Vein endothelial cell (primary cell): ENCODE results near the gene MPZL2. TPM values are rescaled to one million over a fixed set of nuclear protein-coding genes. Genes with fewer than 3 reads are reported as not detected.

Experiments
- small RNA-seq: library from RNA; depleted of rRNA; stranded (forward); fragments of <200 nt; gene quantifications from one replicate; pipeline ENCODE3, GENCODE V24; 2012
- total RNA-seq: library from RNA; depleted of rRNA; stranded (reverse); fragments of >200 nt; gene quantifications from 2 replicates; pipeline ENCODE4 v1.2.3, GENCODE V29; 2012

Gene MPZL2
- 25.8 and 42.1 TPM in 2 replicates for total RNA-seq

GRCh38 chr11:118263695-118264568 lies at the start of gene MPZL2:
Gene MPZL2 (minus strand): TSS chr11:118264297. CDS start chr11:118264153, 144 bp downstream.

GRCh38 chr11:118304568-118305248 lies 40.6 kb upstream of the MPZL2 start, which contains the start of gene CD3E:
Gene CD3E (plus strand): TSS chr11:118304730. CDS start chr11:118304953, 223 bp downstream.

GRCh38 chr11:118251858-118252652 lies 12.0 kb downstream of the MPZL2 start, which contains the start of gene MPZL3:
Gene MPZL3 (minus strand): TSS chr11:118252365. CDS start chr11:118252294, 71 bp downstream.

GRCh38 chr11:118224511-118225188 lies 39.4 kb downstream of the MPZL2 start, which contains the start of gene JAML:
Gene JAML (minus strand): TSS chr11:118225011. CDS start chr11:118214866, 10,145 bp downstream.

Small RNA genes within 50 kb of the gene (small RNA-seq; reads per million reads assigned to genes)
- gene HSPE1P18: not detected

Other genes with a start within 250 kb of the MPZL2 start
- not detected in 2 replicates for gene TMPRSS4, start 187.2 kb downstream of the MPZL2 start, total RNA-seq
- gene SMIM35, start 177.3 kb downstream of the MPZL2 start, total RNA-seq: not detected in 2 replicates
- gene SCN4B, start 111.5 kb downstream of the MPZL2 start, total RNA-seq: under 0.01 TPM in 2 replicates
- gene SCN2B, start 87.7 kb downstream of the MPZL2 start, total RNA-seq: under 0.01 TPM in 1 of 2 replicates, not detected in the other
- gene JAML, start 39.3 kb downstream of the MPZL2 start, total RNA-seq: 0.65 TPM in 1 of 2 replicates, not detected in the other
- gene MPZL3, start 11.9 kb downstream of the MPZL2 start, total RNA-seq: 10.7 and 15.4 TPM in 2 replicates
- gene CD3E, start 40.4 kb upstream of the MPZL2 start, total RNA-seq: 0.33 TPM in 1 of 2 replicates, not detected in the other
- gene CD3D, start 78.4 kb upstream of the MPZL2 start, total RNA-seq: not detected in 2 replicates
- not detected in 2 replicates for gene CD3G, start 80.0 kb upstream of the MPZL2 start, total RNA-seq
- gene UBE4A, start 95.3 kb upstream of the MPZL2 start, total RNA-seq: 55.9 and 60.8 TPM in 2 replicates
- gene ATP5MG, start 137.3 kb upstream of the MPZL2 start, total RNA-seq: 35.8 and 42.5 TPM in 2 replicates
- gene KMT2A, start 172.2 kb upstream of the MPZL2 start, total RNA-seq: 44.1 and 56.4 TPM in 2 replicates